GM23338 (cell line): ENCODE measurements around the gene IQCK. TPM values are rescaled to one million over a fixed set of nuclear protein-coding genes. Genes with fewer than 3 reads are reported as not detected.

Experiments
- ATAC-seq: fragments of 200-7000 bp; cut with Tn5 transposase; 3 replicates; pipeline ENCODE4 v1.9.1; 2020
- DNase-seq: peaks from one replicate; pipeline ENCODE4 v3.0.0-alpha.2; 2015; ENCODE audit warnings: low spot score
- H2AFZ ChIP-seq: fragments of 200-600 bp; sonication (generic); 2 replicates; pipeline ENCODE4 v1.8.0; 2016; ENCODE audit warnings: antibody characterized with exemption, mild to moderate bottlenecking, moderate library complexity
- H3F3A ChIP-seq: fragments of 200-600 bp; sonication (generic); replicated peaks from 2 replicates; pipeline ENCODE4 v1.8.0; 2017; ENCODE audit warnings: antibody characterized with exemption, mixed run types, low read depth
- H3K27ac ChIP-seq: fragments of 200-600 bp; sonication (generic); 2 replicates; pipeline ENCODE4 v1.6.1; 2016; ENCODE audit warnings: low read depth
- H3K27me3 ChIP-seq: fragments of 200-600 bp; sonication (generic); 2 replicates; pipeline ENCODE4 v1.8.0; 2016; ENCODE audit warnings: mild to moderate bottlenecking, mixed run types, moderate library complexity; ENCODE audit not compliant: insufficient read depth
- H3K36me3 ChIP-seq: fragments of 200-600 bp; sonication (generic); 2 replicates; pipeline ENCODE4 v1.8.0; 2016; ENCODE audit warnings: mild to moderate bottlenecking; ENCODE audit not compliant: insufficient read depth
- H3K4me1 ChIP-seq: fragments of 200-600 bp; sonication (generic); 2 replicates; pipeline ENCODE4 v1.8.0; 2016; ENCODE audit warnings: mild to moderate bottlenecking, moderate library complexity; ENCODE audit not compliant: insufficient read depth
- H3K4me2 ChIP-seq: fragments of 200-600 bp; sonication (generic); 2 replicates; pipeline ENCODE4 v1.7.1; 2017; ENCODE audit warnings: mixed run types
- H3K4me3 ChIP-seq: fragments of 200-600 bp; sonication (generic); 2 replicates; pipeline ENCODE4 v1.6.1; 2016; ENCODE audit warnings: mixed run types
- H3K79me2 ChIP-seq: fragments of 200-600 bp; sonication (generic); replicated peaks from 2 replicates; pipeline ENCODE4 v1.8.0; 2017; ENCODE audit warnings: mild to moderate bottlenecking; ENCODE audit not compliant: insufficient read depth
- H3K9me2 ChIP-seq: fragments of 200-600 bp; sonication (generic); 2 replicates; pipeline ENCODE4 v1.8.0; 2017; ENCODE audit not compliant: insufficient read depth
- H4K20me1 ChIP-seq: fragments of 200-600 bp; sonication (generic); replicated peaks from 2 replicates; pipeline ENCODE4 v1.8.0; 2017; ENCODE audit warnings: mild to moderate bottlenecking; ENCODE audit not compliant: insufficient read depth
- H3K27ac Mint-ChIP-seq: 2 replicates; pipeline ENCODE4 v1.8.0; 2020; ENCODE audit warnings: inconsistent platforms, mild to moderate bottlenecking, moderate library complexity, mixed read lengths
- H3K27me3 Mint-ChIP-seq: 3 replicates; pipeline ENCODE4 v1.8.0; 2022; ENCODE audit warnings: low read depth, mild to moderate bottlenecking, moderate library complexity, mixed read lengths, inconsistent platforms; ENCODE audit not compliant: insufficient read depth, poor library complexity
- H3K36me3 Mint-ChIP-seq: 3 replicates; pipeline ENCODE4 v1.8.0; 2021; ENCODE audit warnings: low read depth, mild to moderate bottlenecking, inconsistent platforms, moderate library complexity, mixed read lengths
- H3K4me1 Mint-ChIP-seq: 3 replicates; pipeline ENCODE4 v1.8.0; 2020; ENCODE audit warnings: mild to moderate bottlenecking, inconsistent platforms, mixed read lengths
- H3K4me3 Mint-ChIP-seq: 3 replicates; pipeline ENCODE4 v1.8.0; 2021; ENCODE audit warnings: moderate library complexity, mild to moderate bottlenecking, inconsistent platforms, mixed read lengths
- H3K9me3 Mint-ChIP-seq: 3 replicates; pipeline ENCODE4 v1.8.0; 2020; ENCODE audit warnings: moderate library complexity, mild to moderate bottlenecking, inconsistent platforms, mixed read lengths
- CREB1 ChIP-seq: fragments of 250-450 bp; sonication (Bioruptor Pico); IDR thresholded peaks from 2 replicates; pipeline ENCODE4 v1.5.0; 2020; ENCODE audit warnings: low read depth, mild to moderate bottlenecking, moderate library complexity
- EZH2 ChIP-seq: fragments of 200-600 bp; sonication (generic); IDR thresholded peaks from one replicate; pipeline ENCODE4 v1.8.0; 2017; ENCODE audit warnings: antibody characterized with exemption, mild to moderate bottlenecking, low read depth; ENCODE audit not compliant: unreplicated experiment
- EZH2phosphoT487 ChIP-seq: fragments of 200-600 bp; sonication (generic); IDR thresholded peaks from one replicate; pipeline ENCODE4 v1.8.1; 2018; ENCODE audit warnings: antibody characterized with exemption; ENCODE audit not compliant: unreplicated experiment
- JUNB ChIP-seq: IDR thresholded peaks from one replicate; pipeline ENCODE4 v1.6.1; 2016; ENCODE audit warnings: antibody characterized with exemption; ENCODE audit not compliant: unreplicated experiment
- NANOG ChIP-seq: IDR thresholded peaks from 2 replicates; pipeline ENCODE4 v1.6.1; 2016; ENCODE audit warnings: antibody characterized with exemption, borderline replicate concordance
- POLR2AphosphoS5 ChIP-seq: IDR thresholded peaks from 2 replicates; pipeline ENCODE4 v1.6.1; 2016; ENCODE audit warnings: antibody characterized with exemption, low read depth
- STAT1 ChIP-seq: IDR thresholded peaks from one replicate; pipeline ENCODE4 v1.6.1; 2016; ENCODE audit warnings: antibody characterized with exemption; ENCODE audit not compliant: unreplicated experiment
- ZNF114 ChIP-seq: fragments of 250-450 bp; sonication (Bioruptor Pico); IDR thresholded peaks from 2 replicates; pipeline ENCODE4 v1.5.0; 2020; ENCODE audit warnings: mild to moderate bottlenecking, moderate library complexity
- ZNF331 ChIP-seq: fragments of 250-450 bp; sonication (Bioruptor Pico); IDR thresholded peaks from 2 replicates; pipeline ENCODE4 v1.5.0; 2020; ENCODE audit warnings: low read depth, mild to moderate bottlenecking, moderate library complexity
- polyA plus RNA-seq: library from polyadenylated mRNA; unstranded; fragments of >200 nt; fragmentation: Nextera tagmentation; extraction: Ambion mirVana; gene quantifications from 2 replicates; pipeline ENCODE4 v1.2.1, GENCODE V29; 2016
- total RNA-seq: library from RNA; depleted of rRNA; stranded (reverse); fragments of >200 nt; shearing (Covaris generic); gene quantifications from 2 replicates; pipeline ENCODE4 v1.2.3, GENCODE V29; 2014
- TF ChIP-seq, protein P1 (sequence below): IDR thresholded peaks from 2 replicates; pipeline ENCODE4 v1.6.1; 2016; ENCODE audit warnings: antibody characterized with exemption
- TF ChIP-seq, protein P2 (sequence below), 2 experiments: fragments of 200-600 bp in 1 of 2; sonication (generic) in 1 of 2; conservative IDR thresholded peaks; 2 replicates each; pipeline versions ENCODE4 v1.5.1 to v1.6.1; 2016 to 2017; ENCODE audit warnings: antibody characterized with exemption in 2 of 2, low read depth in 2 of 2, mild to moderate bottlenecking in 2 of 2, moderate library complexity in 1 of 2
- TF ChIP-seq, protein P3 (sequence below): IDR thresholded peaks from one replicate; pipeline ENCODE4 v1.6.1; 2018; ENCODE audit warnings: antibody characterized with exemption; ENCODE audit not compliant: unreplicated experiment
- TF ChIP-seq, protein P4 (sequence below): fragments of 250-450 bp; sonication (Bioruptor Pico); IDR thresholded peaks from 2 replicates; pipeline ENCODE4 v1.5.0; 2020; ENCODE audit warnings: mild to moderate bottlenecking, moderate library complexity

The IQCK gene
- total and polyA plus RNA-seq, 2 experiments from 2014 or later: 7.6 to 10.0 TPM

DNA sequence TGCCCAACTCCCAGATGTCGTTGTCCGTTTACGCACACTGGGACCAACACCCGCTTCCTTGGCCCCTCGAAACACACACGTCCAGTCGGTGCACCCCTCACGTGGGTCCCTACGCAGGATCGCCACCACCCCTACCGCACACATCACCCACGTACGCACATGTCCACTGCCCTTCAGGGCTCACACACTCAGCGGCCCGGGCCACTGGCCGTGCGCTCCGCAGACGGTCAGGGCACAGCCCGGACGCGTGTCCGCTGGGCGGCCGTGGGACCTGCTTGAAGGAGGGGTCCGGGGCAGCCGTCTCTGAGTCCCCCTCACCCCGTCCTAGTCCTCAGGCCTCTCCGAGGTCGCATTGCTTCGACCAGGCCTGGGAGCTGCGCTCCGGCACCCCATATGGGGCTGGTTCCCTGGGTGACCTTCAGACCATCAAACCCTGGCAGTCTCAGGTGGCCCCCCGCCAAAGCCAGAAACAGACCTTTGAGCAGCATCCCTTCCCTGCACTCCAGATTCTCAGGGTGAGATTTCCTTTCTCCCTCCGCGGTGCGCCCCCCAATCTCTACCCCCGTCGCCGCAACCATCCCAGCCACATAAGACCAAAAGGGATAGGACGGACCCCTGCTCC, 167.5 kb downstream of the IQCK start:
- ATAC-seq (peak; percentile 1; the same call in 1 of the 3 replicates), DNase-seq (peak; percentile 30)
- peaks cover 12% of the 10 kb centered on the region for H3K27me3 ChIP-seq
- H2AFZ ChIP-seq: peak overlapping the region; percentile 88
- H3K4me3 ChIP-seq: peak overlapping the region; percentile 83
- no peaks in the 10 kb centered on the region; the same call in 1 of the 2 replicates for H4K20me1 ChIP-seq
- H3K4me3 Mint-ChIP-seq: peak overlapping the region; percentile 68
- no peaks in the 10 kb centered on the region for H3K9me2 ChIP-seq
- peaks cover 19% of the 10 kb centered on the region for H3K36me3 Mint-ChIP-seq
- H3K27ac Mint-ChIP-seq: no peak overlapping the region
- peaks cover 20% of the 10 kb centered on the region for H3K27me3 Mint-ChIP-seq
- no peak for TF ChIP-seq ZNF114 (CRISPR knock-in tag)
- no peak for TF ChIP-seq POLR2AphosphoS5
- TF ChIP-seq EZH2: no peak
- TF ChIP-seq CREB1 (CRISPR knock-in tag): no peak
- no peak for TF ChIP-seq JUNB
- no peak for TF ChIP-seq ZNF331 (CRISPR knock-in tag)
- TF ChIP-seq NANOG: no peak
- TF ChIP-seq, protein P1, sequence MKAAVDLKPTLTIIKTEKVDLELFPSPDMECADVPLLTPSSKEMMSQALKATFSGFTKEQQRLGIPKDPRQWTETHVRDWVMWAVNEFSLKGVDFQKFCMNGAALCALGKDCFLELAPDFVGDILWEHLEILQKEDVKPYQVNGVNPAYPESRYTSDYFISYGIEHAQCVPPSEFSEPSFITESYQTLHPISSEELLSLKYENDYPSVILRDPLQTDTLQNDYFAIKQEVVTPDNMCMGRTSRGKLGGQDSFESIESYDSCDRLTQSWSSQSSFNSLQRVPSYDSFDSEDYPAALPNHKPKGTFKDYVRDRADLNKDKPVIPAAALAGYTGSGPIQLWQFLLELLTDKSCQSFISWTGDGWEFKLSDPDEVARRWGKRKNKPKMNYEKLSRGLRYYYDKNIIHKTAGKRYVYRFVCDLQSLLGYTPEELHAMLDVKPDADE: no peak
- TF ChIP-seq, protein P2, sequence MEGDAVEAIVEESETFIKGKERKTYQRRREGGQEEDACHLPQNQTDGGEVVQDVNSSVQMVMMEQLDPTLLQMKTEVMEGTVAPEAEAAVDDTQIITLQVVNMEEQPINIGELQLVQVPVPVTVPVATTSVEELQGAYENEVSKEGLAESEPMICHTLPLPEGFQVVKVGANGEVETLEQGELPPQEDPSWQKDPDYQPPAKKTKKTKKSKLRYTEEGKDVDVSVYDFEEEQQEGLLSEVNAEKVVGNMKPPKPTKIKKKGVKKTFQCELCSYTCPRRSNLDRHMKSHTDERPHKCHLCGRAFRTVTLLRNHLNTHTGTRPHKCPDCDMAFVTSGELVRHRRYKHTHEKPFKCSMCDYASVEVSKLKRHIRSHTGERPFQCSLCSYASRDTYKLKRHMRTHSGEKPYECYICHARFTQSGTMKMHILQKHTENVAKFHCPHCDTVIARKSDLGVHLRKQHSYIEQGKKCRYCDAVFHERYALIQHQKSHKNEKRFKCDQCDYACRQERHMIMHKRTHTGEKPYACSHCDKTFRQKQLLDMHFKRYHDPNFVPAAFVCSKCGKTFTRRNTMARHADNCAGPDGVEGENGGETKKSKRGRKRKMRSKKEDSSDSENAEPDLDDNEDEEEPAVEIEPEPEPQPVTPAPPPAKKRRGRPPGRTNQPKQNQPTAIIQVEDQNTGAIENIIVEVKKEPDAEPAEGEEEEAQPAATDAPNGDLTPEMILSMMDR (conservative IDR thresholded peaks at IDR 0.05; ENCODE audit: low read depth in 2 of 2): no peak
- TF ChIP-seq, protein P3, sequence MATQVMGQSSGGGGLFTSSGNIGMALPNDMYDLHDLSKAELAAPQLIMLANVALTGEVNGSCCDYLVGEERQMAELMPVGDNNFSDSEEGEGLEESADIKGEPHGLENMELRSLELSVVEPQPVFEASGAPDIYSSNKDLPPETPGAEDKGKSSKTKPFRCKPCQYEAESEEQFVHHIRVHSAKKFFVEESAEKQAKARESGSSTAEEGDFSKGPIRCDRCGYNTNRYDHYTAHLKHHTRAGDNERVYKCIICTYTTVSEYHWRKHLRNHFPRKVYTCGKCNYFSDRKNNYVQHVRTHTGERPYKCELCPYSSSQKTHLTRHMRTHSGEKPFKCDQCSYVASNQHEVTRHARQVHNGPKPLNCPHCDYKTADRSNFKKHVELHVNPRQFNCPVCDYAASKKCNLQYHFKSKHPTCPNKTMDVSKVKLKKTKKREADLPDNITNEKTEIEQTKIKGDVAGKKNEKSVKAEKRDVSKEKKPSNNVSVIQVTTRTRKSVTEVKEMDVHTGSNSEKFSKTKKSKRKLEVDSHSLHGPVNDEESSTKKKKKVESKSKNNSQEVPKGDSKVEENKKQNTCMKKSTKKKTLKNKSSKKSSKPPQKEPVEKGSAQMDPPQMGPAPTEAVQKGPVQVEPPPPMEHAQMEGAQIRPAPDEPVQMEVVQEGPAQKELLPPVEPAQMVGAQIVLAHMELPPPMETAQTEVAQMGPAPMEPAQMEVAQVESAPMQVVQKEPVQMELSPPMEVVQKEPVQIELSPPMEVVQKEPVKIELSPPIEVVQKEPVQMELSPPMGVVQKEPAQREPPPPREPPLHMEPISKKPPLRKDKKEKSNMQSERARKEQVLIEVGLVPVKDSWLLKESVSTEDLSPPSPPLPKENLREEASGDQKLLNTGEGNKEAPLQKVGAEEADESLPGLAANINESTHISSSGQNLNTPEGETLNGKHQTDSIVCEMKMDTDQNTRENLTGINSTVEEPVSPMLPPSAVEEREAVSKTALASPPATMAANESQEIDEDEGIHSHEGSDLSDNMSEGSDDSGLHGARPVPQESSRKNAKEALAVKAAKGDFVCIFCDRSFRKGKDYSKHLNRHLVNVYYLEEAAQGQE: no peak
- TF ChIP-seq, protein P4, sequence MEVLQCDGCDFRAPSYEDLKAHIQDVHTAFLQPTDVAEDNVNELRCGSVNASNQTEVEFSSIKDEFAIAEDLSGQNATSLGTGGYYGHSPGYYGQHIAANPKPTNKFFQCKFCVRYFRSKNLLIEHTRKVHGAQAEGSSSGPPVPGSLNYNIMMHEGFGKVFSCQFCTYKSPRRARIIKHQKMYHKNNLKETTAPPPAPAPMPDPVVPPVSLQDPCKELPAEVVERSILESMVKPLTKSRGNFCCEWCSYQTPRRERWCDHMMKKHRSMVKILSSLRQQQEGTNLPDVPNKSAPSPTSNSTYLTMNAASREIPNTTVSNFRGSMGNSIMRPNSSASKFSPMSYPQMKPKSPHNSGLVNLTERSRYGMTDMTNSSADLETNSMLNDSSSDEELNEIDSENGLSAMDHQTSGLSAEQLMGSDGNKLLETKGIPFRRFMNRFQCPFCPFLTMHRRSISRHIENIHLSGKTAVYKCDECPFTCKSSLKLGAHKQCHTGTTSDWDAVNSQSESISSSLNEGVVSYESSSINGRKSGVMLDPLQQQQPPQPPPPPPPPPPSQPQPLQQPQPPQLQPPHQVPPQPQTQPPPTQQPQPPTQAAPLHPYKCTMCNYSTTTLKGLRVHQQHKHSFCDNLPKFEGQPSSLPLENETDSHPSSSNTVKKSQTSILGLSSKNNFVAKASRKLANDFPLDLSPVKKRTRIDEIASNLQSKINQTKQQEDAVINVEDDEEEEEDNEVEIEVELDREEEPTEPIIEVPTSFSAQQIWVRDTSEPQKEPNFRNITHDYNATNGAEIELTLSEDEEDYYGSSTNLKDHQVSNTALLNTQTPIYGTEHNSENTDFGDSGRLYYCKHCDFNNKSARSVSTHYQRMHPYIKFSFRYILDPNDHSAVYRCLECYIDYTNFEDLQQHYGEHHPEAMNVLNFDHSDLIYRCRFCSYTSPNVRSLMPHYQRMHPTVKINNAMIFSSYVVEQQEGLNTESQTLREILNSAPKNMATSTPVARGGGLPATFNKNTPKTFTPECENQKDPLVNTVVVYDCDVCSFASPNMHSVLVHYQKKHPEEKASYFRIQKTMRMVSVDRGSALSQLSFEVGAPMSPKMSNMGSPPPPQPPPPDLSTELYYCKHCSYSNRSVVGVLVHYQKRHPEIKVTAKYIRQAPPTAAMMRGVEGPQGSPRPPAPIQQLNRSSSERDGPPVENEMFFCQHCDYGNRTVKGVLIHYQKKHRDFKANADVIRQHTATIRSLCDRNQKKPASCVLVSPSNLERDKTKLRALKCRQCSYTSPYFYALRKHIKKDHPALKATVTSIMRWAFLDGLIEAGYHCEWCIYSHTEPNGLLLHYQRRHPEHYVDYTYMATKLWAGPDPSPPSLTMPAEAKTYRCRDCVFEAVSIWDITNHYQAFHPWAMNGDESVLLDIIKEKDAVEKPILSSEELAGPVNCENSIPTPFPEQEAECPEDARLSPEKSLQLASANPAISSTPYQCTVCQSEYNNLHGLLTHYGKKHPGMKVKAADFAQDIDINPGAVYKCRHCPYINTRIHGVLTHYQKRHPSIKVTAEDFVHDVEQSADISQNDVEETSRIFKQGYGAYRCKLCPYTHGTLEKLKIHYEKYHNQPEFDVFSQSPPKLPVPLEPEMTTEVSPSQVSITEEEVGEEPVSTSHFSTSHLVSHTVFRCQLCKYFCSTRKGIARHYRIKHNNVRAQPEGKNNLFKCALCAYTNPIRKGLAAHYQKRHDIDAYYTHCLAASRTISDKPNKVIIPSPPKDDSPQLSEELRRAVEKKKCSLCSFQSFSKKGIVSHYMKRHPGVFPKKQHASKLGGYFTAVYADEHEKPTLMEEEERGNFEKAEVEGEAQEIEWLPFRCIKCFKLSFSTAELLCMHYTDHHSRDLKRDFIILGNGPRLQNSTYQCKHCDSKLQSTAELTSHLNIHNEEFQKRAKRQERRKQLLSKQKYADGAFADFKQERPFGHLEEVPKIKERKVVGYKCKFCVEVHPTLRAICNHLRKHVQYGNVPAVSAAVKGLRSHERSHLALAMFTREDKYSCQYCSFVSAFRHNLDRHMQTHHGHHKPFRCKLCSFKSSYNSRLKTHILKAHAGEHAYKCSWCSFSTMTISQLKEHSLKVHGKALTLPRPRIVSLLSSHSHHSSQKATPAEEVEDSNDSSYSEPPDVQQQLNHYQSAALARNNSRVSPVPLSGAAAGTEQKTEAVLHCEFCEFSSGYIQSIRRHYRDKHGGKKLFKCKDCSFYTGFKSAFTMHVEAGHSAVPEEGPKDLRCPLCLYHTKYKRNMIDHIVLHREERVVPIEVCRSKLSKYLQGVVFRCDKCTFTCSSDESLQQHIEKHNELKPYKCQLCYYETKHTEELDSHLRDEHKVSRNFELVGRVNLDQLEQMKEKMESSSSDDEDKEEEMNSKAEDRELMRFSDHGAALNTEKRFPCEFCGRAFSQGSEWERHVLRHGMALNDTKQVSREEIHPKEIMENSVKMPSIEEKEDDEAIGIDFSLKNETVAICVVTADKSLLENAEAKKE (CRISPR knock-in tag): no peak
- no peak for TF ChIP-seq STAT1
- TF ChIP-seq EZH2phosphoT487: no peak
- H3K4me1 Mint-ChIP-seq: peaks cover 22% of the 10 kb centered on the region
- H3K79me2 ChIP-seq: peaks cover 27% of the 10 kb centered on the region
- H3K4me2 ChIP-seq: peak overlapping the region; percentile 88; the same call in 1 of the 2 replicates
- H3K27ac ChIP-seq: no peak overlapping the region
- H3K9me3 Mint-ChIP-seq: peaks cover 5% of the 10 kb centered on the region; the same call in 1 of the 3 replicates
- H3K4me1 ChIP-seq: peaks cover 12% of the 10 kb centered on the region
- H3K36me3 ChIP-seq: no peaks in the 10 kb centered on the region
- H3F3A ChIP-seq: peaks cover 14% of the 10 kb centered on the region
